ENCODE measurements around the gene FMR1NB.

DNA sequence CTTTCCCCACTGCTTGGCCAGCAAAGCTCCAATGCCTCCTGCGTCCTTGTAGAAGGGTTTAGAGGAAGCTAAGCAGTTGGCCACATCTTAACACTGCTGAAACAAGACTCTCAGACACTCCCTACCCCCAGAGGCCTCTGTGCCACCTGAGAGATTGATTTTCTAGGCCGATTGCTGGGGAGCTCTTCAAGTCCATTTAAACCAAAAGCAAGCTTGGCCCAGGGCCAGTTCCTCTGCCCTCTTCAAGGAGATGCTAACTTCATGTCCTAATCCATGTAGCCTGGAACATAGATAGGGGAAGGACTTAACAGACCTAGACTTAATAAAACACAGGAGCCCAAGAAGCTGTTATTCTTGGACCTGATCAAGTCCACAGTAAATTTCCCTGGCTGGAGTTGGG is 27.2 kb upstream of the FMR1NB start:
- no peak for TF ChIP-seq RBAK (tag by site-specific recombination; IDR thresholded peaks at IDR 0.05)
- TF ChIP-seq, protein P1, sequence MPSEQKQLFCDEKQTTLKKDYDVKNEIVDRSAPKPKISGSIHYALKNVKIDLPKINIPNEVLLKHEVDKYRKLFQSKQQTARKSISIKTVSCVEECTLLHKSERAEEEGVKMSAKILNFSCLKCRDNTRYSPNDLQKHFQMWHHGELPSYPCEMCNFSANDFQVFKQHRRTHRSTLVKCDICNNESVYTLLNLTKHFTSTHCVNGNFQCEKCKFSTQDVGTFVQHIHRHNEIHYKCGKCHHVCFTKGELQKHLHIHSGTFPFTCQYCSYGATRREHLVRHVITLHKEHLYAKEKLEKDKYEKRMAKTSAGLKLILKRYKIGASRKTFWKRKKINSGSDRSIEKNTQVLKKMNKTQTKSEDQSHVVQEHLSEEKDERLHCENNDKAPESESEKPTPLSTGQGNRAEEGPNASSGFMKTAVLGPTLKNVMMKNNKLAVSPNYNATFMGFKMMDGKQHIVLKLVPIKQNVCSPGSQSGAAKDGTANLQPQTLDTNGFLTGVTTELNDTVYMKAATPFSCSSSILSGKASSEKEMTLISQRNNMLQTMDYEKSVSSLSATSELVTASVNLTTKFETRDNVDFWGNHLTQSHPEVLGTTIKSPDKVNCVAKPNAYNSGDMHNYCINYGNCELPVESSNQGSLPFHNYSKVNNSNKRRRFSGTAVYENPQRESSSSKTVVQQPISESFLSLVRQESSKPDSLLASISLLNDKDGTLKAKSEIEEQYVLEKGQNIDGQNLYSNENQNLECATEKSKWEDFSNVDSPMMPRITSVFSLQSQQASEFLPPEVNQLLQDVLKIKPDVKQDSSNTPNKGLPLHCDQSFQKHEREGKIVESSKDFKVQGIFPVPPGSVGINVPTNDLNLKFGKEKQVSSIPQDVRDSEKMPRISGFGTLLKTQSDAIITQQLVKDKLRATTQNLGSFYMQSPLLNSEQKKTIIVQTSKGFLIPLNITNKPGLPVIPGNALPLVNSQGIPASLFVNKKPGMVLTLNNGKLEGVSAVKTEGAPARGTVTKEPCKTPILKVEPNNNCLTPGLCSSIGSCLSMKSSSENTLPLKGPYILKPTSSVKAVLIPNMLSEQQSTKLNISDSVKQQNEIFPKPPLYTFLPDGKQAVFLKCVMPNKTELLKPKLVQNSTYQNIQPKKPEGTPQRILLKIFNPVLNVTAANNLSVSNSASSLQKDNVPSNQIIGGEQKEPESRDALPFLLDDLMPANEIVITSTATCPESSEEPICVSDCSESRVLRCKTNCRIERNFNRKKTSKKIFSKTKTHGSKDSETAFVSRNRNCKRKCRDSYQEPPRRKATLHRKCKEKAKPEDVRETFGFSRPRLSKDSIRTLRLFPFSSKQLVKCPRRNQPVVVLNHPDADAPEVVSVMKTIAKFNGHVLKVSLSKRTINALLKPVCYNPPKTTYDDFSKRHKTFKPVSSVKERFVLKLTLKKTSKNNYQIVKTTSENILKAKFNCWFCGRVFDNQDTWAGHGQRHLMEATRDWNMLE (tag by site-specific recombination; conservative IDR thresholded peaks at IDR 0.05; ENCODE audit: low read depth) = no peak
- no peak for TF ChIP-seq ZNF707 (tag by site-specific recombination; IDR thresholded peaks at IDR 0.05)
- TF ChIP-seq ZNF174 (tag by site-specific recombination; IDR thresholded peaks at IDR 0.05) = no peak
- TF ChIP-seq, protein P2, sequence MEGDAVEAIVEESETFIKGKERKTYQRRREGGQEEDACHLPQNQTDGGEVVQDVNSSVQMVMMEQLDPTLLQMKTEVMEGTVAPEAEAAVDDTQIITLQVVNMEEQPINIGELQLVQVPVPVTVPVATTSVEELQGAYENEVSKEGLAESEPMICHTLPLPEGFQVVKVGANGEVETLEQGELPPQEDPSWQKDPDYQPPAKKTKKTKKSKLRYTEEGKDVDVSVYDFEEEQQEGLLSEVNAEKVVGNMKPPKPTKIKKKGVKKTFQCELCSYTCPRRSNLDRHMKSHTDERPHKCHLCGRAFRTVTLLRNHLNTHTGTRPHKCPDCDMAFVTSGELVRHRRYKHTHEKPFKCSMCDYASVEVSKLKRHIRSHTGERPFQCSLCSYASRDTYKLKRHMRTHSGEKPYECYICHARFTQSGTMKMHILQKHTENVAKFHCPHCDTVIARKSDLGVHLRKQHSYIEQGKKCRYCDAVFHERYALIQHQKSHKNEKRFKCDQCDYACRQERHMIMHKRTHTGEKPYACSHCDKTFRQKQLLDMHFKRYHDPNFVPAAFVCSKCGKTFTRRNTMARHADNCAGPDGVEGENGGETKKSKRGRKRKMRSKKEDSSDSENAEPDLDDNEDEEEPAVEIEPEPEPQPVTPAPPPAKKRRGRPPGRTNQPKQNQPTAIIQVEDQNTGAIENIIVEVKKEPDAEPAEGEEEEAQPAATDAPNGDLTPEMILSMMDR (tag by site-specific recombination; IDR thresholded peaks at IDR 0.05) = no peak
- TF ChIP-seq ZNF792 (tag by site-specific recombination; IDR thresholded peaks at IDR 0.05) = no peak
- TF ChIP-seq SALL2 (tag by site-specific recombination; IDR thresholded peaks at IDR 0.05; ENCODE audit: borderline replicate concordance) = no peak
- no peak for TF ChIP-seq ZNF239 (tag by site-specific recombination; IDR thresholded peaks at IDR 0.05)
- TF ChIP-seq ZNF843 (tag by site-specific recombination; IDR thresholded peaks at IDR 0.05) = no peak
- TF ChIP-seq ZNF324 (tag by site-specific recombination; IDR thresholded peaks at IDR 0.05) = no peak
- TF ChIP-seq, protein P3, sequence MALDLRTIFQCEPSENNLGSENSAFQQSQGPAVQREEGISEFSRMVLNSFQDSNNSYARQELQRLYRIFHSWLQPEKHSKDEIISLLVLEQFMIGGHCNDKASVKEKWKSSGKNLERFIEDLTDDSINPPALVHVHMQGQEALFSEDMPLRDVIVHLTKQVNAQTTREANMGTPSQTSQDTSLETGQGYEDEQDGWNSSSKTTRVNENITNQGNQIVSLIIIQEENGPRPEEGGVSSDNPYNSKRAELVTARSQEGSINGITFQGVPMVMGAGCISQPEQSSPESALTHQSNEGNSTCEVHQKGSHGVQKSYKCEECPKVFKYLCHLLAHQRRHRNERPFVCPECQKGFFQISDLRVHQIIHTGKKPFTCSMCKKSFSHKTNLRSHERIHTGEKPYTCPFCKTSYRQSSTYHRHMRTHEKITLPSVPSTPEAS (tag by site-specific recombination; IDR thresholded peaks at IDR 0.05) = no peak
- no peak for TF ChIP-seq ZFP3 (tag by site-specific recombination; IDR thresholded peaks at IDR 0.05; ENCODE audit: low read depth)
- no peak for TF ChIP-seq ZNF248 (tag by site-specific recombination; IDR thresholded peaks at IDR 0.05)
